ENCODE measurements around the gene ABCC4.

Gene ABCC4

GRCh38 chr13:95083066-95083465 lies 218.2 kb downstream of the ABCC4 start (continued):
- TF ChIP-seq ZNF677 (tag by site-specific recombination; IDR thresholded peaks at IDR 0.05) (no peak), ZNF768 (tag by site-specific recombination; IDR thresholded peaks at IDR 0.05) (no peak), ZNF76 (tag by site-specific recombination; IDR thresholded peaks at IDR 0.05; ENCODE audit: borderline replicate concordance, low read depth) (no peak), ZNF473 (tag by site-specific recombination; IDR thresholded peaks at IDR 0.05) (no peak), ZNF354C (tag by site-specific recombination; IDR thresholded peaks at IDR 0.05; ENCODE audit: borderline replicate concordance, low read depth) (no peak), ZNF37A (tag by site-specific recombination; IDR thresholded peaks at IDR 0.05) (no peak), ZNF629 (tag by site-specific recombination; IDR thresholded peaks at IDR 0.05) (no peak)

- Histone ChIP-seq H3K36me3 (ENCODE audit: control insufficient read depth in 2 of 2, insufficient read depth in 1 of 2, low read length in 2 of 2) (peaks cover 0 to 8% of the 10 kb centered on the region in 2 experiments; a peak in 1 of 3 replicates), H3K4me3 (ENCODE audit: low read depth, low read length) (no peak overlapping the region), H3K27ac (ENCODE audit: extremely low read depth, low read depth, low read length) (no peak overlapping the region), H3K9me3 (ENCODE audit: control insufficient read depth, insufficient read depth, low read depth, low read length) (no peaks in the 10 kb centered on the region), H3K4me1 (ENCODE audit: control insufficient read depth, insufficient read depth, low read length) (no peaks in the 10 kb centered on the region)
- ChIA-PET CTCF (no interaction called here), POLR2A (no interaction called here)
- TF ChIP-seq EGR2 (tag by site-specific recombination; IDR thresholded peaks at IDR 0.05; ENCODE audit: low read depth): no peak
- no peak for TF ChIP-seq FEZF1 (tag by site-specific recombination; IDR thresholded peaks at IDR 0.05)
- TF ChIP-seq ZNF24 (tag by site-specific recombination; IDR thresholded peaks at IDR 0.05): no peak
- no peak for TF ChIP-seq ZBTB26 (tag by site-specific recombination; optimal IDR thresholded peaks at IDR 0.05)
- TF ChIP-seq OVOL3 (tag by site-specific recombination; IDR thresholded peaks at IDR 0.05): no peak
- TF ChIP-seq GLI2 (tag by site-specific recombination; IDR thresholded peaks at IDR 0.05; ENCODE audit: borderline replicate concordance, low read depth): no peak
- no peak for TF ChIP-seq BCL11B (tag by site-specific recombination; IDR thresholded peaks at IDR 0.05; ENCODE audit: low read depth)
- no peak for TF ChIP-seq ZNF324 (tag by site-specific recombination; IDR thresholded peaks at IDR 0.05)
- TF ChIP-seq ZNF658 (tag by site-specific recombination; IDR thresholded peaks at IDR 0.05): no peak
- no peak for TF ChIP-seq MYNN (tag by site-specific recombination; IDR thresholded peaks at IDR 0.05; ENCODE audit: borderline replicate concordance)
- TF ChIP-seq ZBTB49 (tag by site-specific recombination; IDR thresholded peaks at IDR 0.05; ENCODE audit: low read depth): no peak
- TF ChIP-seq ZNF621 (tag by site-specific recombination; IDR thresholded peaks at IDR 0.05): no peak
Measured at GRCh38 chr13:95075506-95075905, 225.7 kb downstream of the ABCC4 start.

GRCh38 chr13:95074820-95075219 lies 226.4 kb downstream of the ABCC4 start:
- CTCF ChIA-PET: no interaction called here
- no peak overlapping the region for H3K4me3 ChIP-seq (ENCODE audit: low read depth, low read length)
- no peaks in the 10 kb centered on the region for H3K4me1 ChIP-seq (ENCODE audit: control insufficient read depth, insufficient read depth, low read length)
- no peak overlapping the region for H3K27ac ChIP-seq (ENCODE audit: extremely low read depth, low read depth, low read length)
- no peaks in the 10 kb centered on the region for H3K9me3 ChIP-seq (ENCODE audit: control insufficient read depth, insufficient read depth, low read depth, low read length)
- peaks cover 0 to 8% of the 10 kb centered on the region in 2 experiments; a peak in 1 of 3 replicates for H3K36me3 ChIP-seq (ENCODE audit: control insufficient read depth in 2 of 2, insufficient read depth in 1 of 2, low read length in 2 of 2)
- POLR2A ChIA-PET: no interaction called here
- TF ChIP-seq ZNF112 (tag by site-specific recombination; IDR thresholded peaks at IDR 0.05) (no peak), ZNF785 (tag by site-specific recombination; IDR thresholded peaks at IDR 0.05) (no peak), ZNF157 (tag by site-specific recombination; IDR thresholded peaks at IDR 0.05) (no peak), ZNF423 (tag by site-specific recombination; IDR thresholded peaks at IDR 0.05) (no peak), ZBTB10 (tag by site-specific recombination; IDR thresholded peaks at IDR 0.05) (no peak), ZNF658 (tag by site-specific recombination; IDR thresholded peaks at IDR 0.05) (no peak), ZNF76 (tag by site-specific recombination; IDR thresholded peaks at IDR 0.05; ENCODE audit: borderline replicate concordance, low read depth) (no peak), PRDM10 (tag by site-specific recombination; IDR thresholded peaks at IDR 0.05) (no peak), ZFHX2 (tag by site-specific recombination; conservative IDR thresholded peaks at IDR 0.05) (no peak)
